ENCODE results near the gene ZC3H13.

ZC3H13 gene

GRCh38 chr13:45932172-45932571 is 120.4 kb downstream of the ZC3H13 start:
- Histone ChIP-seq H3K4me1 (ENCODE audit: control insufficient read depth, insufficient read depth, low read length, poor library complexity, severe bottlenecking) (no peaks in the 10 kb centered on the region), H3K36me3 (ENCODE audit: control insufficient read depth, insufficient read depth, low read length) (no peaks in the 10 kb centered on the region), H3K9me3 (ENCODE audit: control insufficient read depth, low read length) (no peaks in the 10 kb centered on the region), H3K4me3 (ENCODE audit: insufficient read depth, low read depth, low read length, poor library complexity, severe bottlenecking) (no peak overlapping the region), H3K27ac (ENCODE audit: insufficient read depth, low read length, poor library complexity, severe bottlenecking) (no peak overlapping the region), H3K27me3 (replicated peaks; ENCODE audit: control insufficient read depth, insufficient read depth, low read length, poor library complexity, severe bottlenecking) (no peaks in the 10 kb centered on the region)
- DNase-seq, result no peak

- no peak for DNase-seq
- H3K27me3 ChIP-seq (replicated peaks; ENCODE audit: control insufficient read depth, insufficient read depth, low read length, poor library complexity, severe bottlenecking), result no peaks in the 10 kb centered on the region
- H3K27ac ChIP-seq (ENCODE audit: insufficient read depth, low read length, poor library complexity, severe bottlenecking), result no peak overlapping the region
- H3K4me3 ChIP-seq (ENCODE audit: insufficient read depth, low read depth, low read length, poor library complexity, severe bottlenecking), result no peak overlapping the region
- H3K36me3 ChIP-seq (ENCODE audit: control insufficient read depth, insufficient read depth, low read length), result no peaks in the 10 kb centered on the region
- no peaks in the 10 kb centered on the region for H3K4me1 ChIP-seq (ENCODE audit: control insufficient read depth, insufficient read depth, low read length, poor library complexity, severe bottlenecking)
- H3K9me3 ChIP-seq (ENCODE audit: control insufficient read depth, low read length), result no peaks in the 10 kb centered on the region
Observed at GRCh38 chr13:45931211-45931610, 121.3 kb downstream of the ZC3H13 start.

DNA sequence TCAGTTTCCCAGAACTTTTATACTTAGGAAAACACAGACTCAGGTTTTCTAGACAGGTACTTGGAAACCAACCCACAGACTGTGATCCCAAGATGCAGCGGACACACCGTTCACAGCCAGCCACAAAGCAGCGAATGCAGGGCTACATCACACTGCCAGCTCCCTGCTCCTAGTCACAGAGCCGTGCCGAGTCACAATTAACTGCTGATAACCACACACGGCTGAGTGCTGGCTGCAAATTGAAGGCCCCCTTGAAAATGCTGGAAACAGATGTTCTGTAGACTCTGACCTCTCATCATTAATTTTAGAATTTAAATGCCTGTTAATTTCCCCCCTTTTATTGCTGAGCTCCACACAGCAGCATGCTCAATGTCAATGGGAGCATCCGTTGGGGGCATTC is 122.4 kb downstream of the ZC3H13 start:
- H3K36me3 ChIP-seq (ENCODE audit: control insufficient read depth, insufficient read depth, low read length), result no peaks in the 10 kb centered on the region
- H3K4me3 ChIP-seq (ENCODE audit: insufficient read depth, low read depth, low read length, poor library complexity, severe bottlenecking), result no peak overlapping the region
- H3K27me3 ChIP-seq (replicated peaks; ENCODE audit: control insufficient read depth, insufficient read depth, low read length, poor library complexity, severe bottlenecking), result no peaks in the 10 kb centered on the region
- no peaks in the 10 kb centered on the region for H3K4me1 ChIP-seq (ENCODE audit: control insufficient read depth, insufficient read depth, low read length, poor library complexity, severe bottlenecking)
- DNase-seq, result no peak
- H3K27ac ChIP-seq (ENCODE audit: insufficient read depth, low read length, poor library complexity, severe bottlenecking), result no peak overlapping the region
- no peaks in the 10 kb centered on the region for H3K9me3 ChIP-seq (ENCODE audit: control insufficient read depth, low read length)

DNA sequence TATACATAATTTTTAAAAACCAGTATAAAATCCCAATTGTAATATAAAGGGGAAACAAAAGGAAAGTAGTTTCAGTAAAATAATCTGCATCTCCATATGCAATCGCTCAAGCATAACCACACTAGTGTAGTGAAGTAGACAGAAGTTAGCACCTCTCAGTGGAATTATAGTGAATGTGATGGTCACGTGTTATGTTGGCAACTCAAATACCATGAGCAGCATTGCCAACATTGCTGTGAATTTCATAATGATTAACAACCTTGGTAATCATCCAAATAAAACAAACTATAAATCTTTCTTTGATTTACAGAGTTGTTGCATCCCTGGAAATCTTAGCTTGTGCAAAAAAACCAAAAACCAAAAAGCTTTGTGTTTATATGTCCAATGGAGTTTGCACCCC is 123.7 kb downstream of the ZC3H13 start:
- no peak for DNase-seq
- no peaks in the 10 kb centered on the region for H3K9me3 ChIP-seq (ENCODE audit: control insufficient read depth, low read length)
- no peak overlapping the region for H3K27ac ChIP-seq (ENCODE audit: insufficient read depth, low read length, poor library complexity, severe bottlenecking)
- H3K36me3 ChIP-seq (ENCODE audit: control insufficient read depth, insufficient read depth, low read length), result no peaks in the 10 kb centered on the region
- no peaks in the 10 kb centered on the region for H3K27me3 ChIP-seq (replicated peaks; ENCODE audit: control insufficient read depth, insufficient read depth, low read length, poor library complexity, severe bottlenecking)
- no peak overlapping the region for H3K4me3 ChIP-seq (ENCODE audit: insufficient read depth, low read depth, low read length, poor library complexity, severe bottlenecking)
- H3K4me1 ChIP-seq (ENCODE audit: control insufficient read depth, insufficient read depth, low read length, poor library complexity, severe bottlenecking), result no peaks in the 10 kb centered on the region

- Histone ChIP-seq H3K4me1 (ENCODE audit: control insufficient read depth, insufficient read depth, low read length, poor library complexity, severe bottlenecking) (no peaks in the 10 kb centered on the region), H3K4me3 (ENCODE audit: insufficient read depth, low read depth, low read length, poor library complexity, severe bottlenecking) (no peak overlapping the region), H3K36me3 (ENCODE audit: control insufficient read depth, insufficient read depth, low read length) (no peaks in the 10 kb centered on the region), H3K9me3 (ENCODE audit: control insufficient read depth, low read length) (no peaks in the 10 kb centered on the region), H3K27ac (ENCODE audit: insufficient read depth, low read length, poor library complexity, severe bottlenecking) (no peak overlapping the region), H3K27me3 (replicated peaks; ENCODE audit: control insufficient read depth, insufficient read depth, low read length, poor library complexity, severe bottlenecking) (no peaks in the 10 kb centered on the region)
- DNase-seq, result no peak
Observed at GRCh38 chr13:45928176-45928575, 124.4 kb downstream of the ZC3H13 start.

- no peak for DNase-seq
Observed at GRCh38 chr13:45926741-45927140, 125.8 kb downstream of the ZC3H13 start.

GRCh38 chr13:45925151-45925550 is 127.4 kb downstream of the ZC3H13 start:
- Histone ChIP-seq H3K36me3 (ENCODE audit: control insufficient read depth, insufficient read depth, low read length) (no peaks in the 10 kb centered on the region), H3K27ac (ENCODE audit: insufficient read depth, low read length, poor library complexity, severe bottlenecking) (no peak overlapping the region), H3K4me3 (ENCODE audit: insufficient read depth, low read depth, low read length, poor library complexity, severe bottlenecking) (no peak overlapping the region), H3K27me3 (replicated peaks; ENCODE audit: control insufficient read depth, insufficient read depth, low read length, poor library complexity, severe bottlenecking) (no peaks in the 10 kb centered on the region), H3K9me3 (ENCODE audit: control insufficient read depth, low read length) (no peaks in the 10 kb centered on the region), H3K4me1 (ENCODE audit: control insufficient read depth, insufficient read depth, low read length, poor library complexity, severe bottlenecking) (no peaks in the 10 kb centered on the region)
- DNase-seq, result no peak

More at GRCh38 chr13:45926741-45927140, 125.8 kb downstream of the ZC3H13 start:
- H3K4me3 ChIP-seq (ENCODE audit: insufficient read depth, low read depth, low read length, poor library complexity, severe bottlenecking), result no peak overlapping the region
- H3K27me3 ChIP-seq (replicated peaks; ENCODE audit: control insufficient read depth, insufficient read depth, low read length, poor library complexity, severe bottlenecking), result no peaks in the 10 kb centered on the region
- H3K4me1 ChIP-seq (ENCODE audit: control insufficient read depth, insufficient read depth, low read length, poor library complexity, severe bottlenecking), result no peaks in the 10 kb centered on the region
- H3K27ac ChIP-seq (ENCODE audit: insufficient read depth, low read length, poor library complexity, severe bottlenecking), result no peak overlapping the region
- H3K9me3 ChIP-seq (ENCODE audit: control insufficient read depth, low read length), result no peaks in the 10 kb centered on the region
- no peaks in the 10 kb centered on the region for H3K36me3 ChIP-seq (ENCODE audit: control insufficient read depth, insufficient read depth, low read length)

- no peaks in the 10 kb centered on the region for H3K27me3 ChIP-seq (replicated peaks; ENCODE audit: control insufficient read depth, insufficient read depth, low read length, poor library complexity, severe bottlenecking)
- H3K27ac ChIP-seq (ENCODE audit: insufficient read depth, low read length, poor library complexity, severe bottlenecking), result no peak overlapping the region
- no peak overlapping the region for H3K4me3 ChIP-seq (ENCODE audit: insufficient read depth, low read depth, low read length, poor library complexity, severe bottlenecking)
- no peaks in the 10 kb centered on the region for H3K36me3 ChIP-seq (ENCODE audit: control insufficient read depth, insufficient read depth, low read length)
- DNase-seq, result no peak
- no peaks in the 10 kb centered on the region for H3K4me1 ChIP-seq (ENCODE audit: control insufficient read depth, insufficient read depth, low read length, poor library complexity, severe bottlenecking)
- H3K9me3 ChIP-seq (ENCODE audit: control insufficient read depth, low read length), result no peaks in the 10 kb centered on the region
Observed at GRCh38 chr13:45921162-45921736, 131.3 kb downstream of the ZC3H13 start.

DNA sequence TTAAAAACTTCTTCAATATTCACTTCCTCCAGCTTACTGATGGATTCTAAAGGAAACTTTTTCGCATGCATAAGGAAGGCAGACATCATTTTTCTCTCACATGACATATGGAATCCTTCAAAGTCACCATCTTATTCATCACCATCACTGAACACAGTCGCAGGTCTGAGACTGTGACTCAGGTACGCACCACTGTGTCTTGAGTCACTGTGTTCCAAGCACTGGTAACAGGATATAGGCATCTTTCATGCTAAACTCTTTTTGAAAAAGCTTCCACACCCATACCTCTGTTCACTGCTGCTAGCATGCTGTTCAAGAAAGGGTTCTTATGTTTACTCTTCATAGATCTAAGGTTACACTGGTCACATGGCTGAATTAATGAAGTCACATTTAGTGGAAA is 133.9 kb downstream of the ZC3H13 start:
- Histone ChIP-seq H3K4me1 (ENCODE audit: control insufficient read depth, insufficient read depth, low read length, poor library complexity, severe bottlenecking) (no peaks in the 10 kb centered on the region), H3K9me3 (ENCODE audit: control insufficient read depth, low read length) (no peaks in the 10 kb centered on the region), H3K36me3 (ENCODE audit: control insufficient read depth, insufficient read depth, low read length) (no peaks in the 10 kb centered on the region), H3K4me3 (ENCODE audit: insufficient read depth, low read depth, low read length, poor library complexity, severe bottlenecking) (no peak overlapping the region), H3K27me3 (replicated peaks; ENCODE audit: control insufficient read depth, insufficient read depth, low read length, poor library complexity, severe bottlenecking) (no peaks in the 10 kb centered on the region), H3K27ac (ENCODE audit: insufficient read depth, low read length, poor library complexity, severe bottlenecking) (no peak overlapping the region)
- no peak for DNase-seq

- DNase-seq, result no peak
- no peaks in the 10 kb centered on the region for H3K27me3 ChIP-seq (replicated peaks; ENCODE audit: control insufficient read depth, insufficient read depth, low read length, poor library complexity, severe bottlenecking)
- H3K4me1 ChIP-seq (ENCODE audit: control insufficient read depth, insufficient read depth, low read length, poor library complexity, severe bottlenecking), result no peaks in the 10 kb centered on the region
- no peaks in the 10 kb centered on the region for H3K36me3 ChIP-seq (ENCODE audit: control insufficient read depth, insufficient read depth, low read length)
- H3K9me3 ChIP-seq (ENCODE audit: control insufficient read depth, low read length), result no peaks in the 10 kb centered on the region
- no peak overlapping the region for H3K27ac ChIP-seq (ENCODE audit: insufficient read depth, low read length, poor library complexity, severe bottlenecking)
- no peak overlapping the region for H3K4me3 ChIP-seq (ENCODE audit: insufficient read depth, low read depth, low read length, poor library complexity, severe bottlenecking)
Observed at GRCh38 chr13:45917019-45917418, 135.5 kb downstream of the ZC3H13 start.

All from effector memory CD4-positive, alpha-beta T cell (primary cell).